Gastrocnemius medialis (tissue), 4 donors: ENCODE results near the gene FBXO46. TPM values are rescaled to one million over a fixed set of nuclear protein-coding genes. Genes with fewer than 3 reads are reported as not detected.

Experiments used
- ATAC-seq, 2 donors: fragments of 150-250 bp; one replicate each; pipeline ENCODE4 v1.9.1; 2016
- DNase-seq, 2 donors: peaks; one replicate each; pipeline ENCODE4 v3.0.0-alpha.2; 2019
- H3K27ac ChIP-seq, 4 donors: fragments of 200-600 bp; sonication (generic); 1 replicate in 1 of 4; 2 replicates in 3 of 4; pipeline ENCODE4 v1.5.1; 2016 to 2018; ENCODE audit warnings: mild to moderate bottlenecking in 2 of 4, moderate library complexity in 1 of 4
- H3K27me3 ChIP-seq, 3 donors: fragments of 200-600 bp; sonication (generic) in 2 of 3; 1 replicate in 1 of 3; 2 replicates in 2 of 3; pipeline versions ENCODE4 v1.5.1 to v1.6.0; 2016 to 2019; ENCODE audit warnings: mild to moderate bottlenecking in 1 of 3, moderate library complexity in 1 of 3
- H3K36me3 ChIP-seq, 2 donors: fragments of 200-600 bp; sonication (generic) in 1 of 2; one replicate each; pipeline ENCODE4 v1.5.1; 2017 to 2018
- H3K4me1 ChIP-seq, 2 donors: fragments of 200-600 bp; sonication (generic) in 1 of 2; one replicate each; pipeline ENCODE4 v1.5.1; 2016 to 2017; ENCODE audit warnings: mild to moderate bottlenecking in 2 of 2
- H3K4me3 ChIP-seq, 4 donors: fragments of 200-600 bp; sonication (generic) in 3 of 4; 1 replicate in 1 of 4; 2 replicates in 3 of 4; pipeline ENCODE4 v1.5.1; 2016 to 2019; ENCODE audit warnings: mild to moderate bottlenecking in 2 of 4
- H3K9me3 ChIP-seq, 3 donors: fragments of 200-600 bp; sonication (generic) in 2 of 3; 1 replicate in 1 of 3; 2 replicates in 2 of 3; pipeline ENCODE4 v1.5.1; 2016 to 2019
- POLR2A ChIP-seq, 2 donors: fragments of 450-650 bp; IDR thresholded peaks; one replicate each; pipeline ENCODE4 v1.6.1; 2017; ENCODE audit warnings: antibody characterized with exemption in 2 of 2, mild to moderate bottlenecking in 2 of 2, moderate library complexity in 2 of 2
- in situ Hi-C, 4 donors: fragments of 200-750 bp; cut with MboI; loops; one replicate each; pipeline versions ENCODE4 v1.15.0 to v1.8.0; 2017; ENCODE audit warnings: low sequenced_read_pairs in 4 of 4
- intact Hi-C: fragments of 100-400 bp; cut with DNase I; formaldehyde crosslinking; loops from one replicate; pipeline ENCODE4 v1.15.1; 2023; ENCODE audit warnings: low total_unique reads
- total RNA-seq, 4 donors: library from RNA; depleted of rRNA; stranded (reverse); fragments of >200 nt; gene quantifications; one replicate each; pipeline versions ENCODE4 v1.1.0 to v1.2.3, GENCODE V29; 2016
- TF ChIP-seq, protein P1 (sequence below), 5 experiments: fragments of 450-650 bp in 3 of 5; fragments of 200-600 bp in 2 of 5; sonication (generic) in 2 of 5; IDR thresholded peaks in 4 of 5; conservative IDR thresholded peaks in 1 of 5; 1 replicate in 4 of 5; 2 replicates in 1 of 5; pipeline ENCODE4 v1.5.1; 2016 to 2019; ENCODE audit warnings: antibody characterized with exemption in 5 of 5, mild to moderate bottlenecking in 3 of 5, moderate library complexity in 3 of 5

Gene FBXO46
- total RNA-seq, 4 donors from 2014 or later = 6.6 to 14.3 (median 8.7) TPM

DNA sequence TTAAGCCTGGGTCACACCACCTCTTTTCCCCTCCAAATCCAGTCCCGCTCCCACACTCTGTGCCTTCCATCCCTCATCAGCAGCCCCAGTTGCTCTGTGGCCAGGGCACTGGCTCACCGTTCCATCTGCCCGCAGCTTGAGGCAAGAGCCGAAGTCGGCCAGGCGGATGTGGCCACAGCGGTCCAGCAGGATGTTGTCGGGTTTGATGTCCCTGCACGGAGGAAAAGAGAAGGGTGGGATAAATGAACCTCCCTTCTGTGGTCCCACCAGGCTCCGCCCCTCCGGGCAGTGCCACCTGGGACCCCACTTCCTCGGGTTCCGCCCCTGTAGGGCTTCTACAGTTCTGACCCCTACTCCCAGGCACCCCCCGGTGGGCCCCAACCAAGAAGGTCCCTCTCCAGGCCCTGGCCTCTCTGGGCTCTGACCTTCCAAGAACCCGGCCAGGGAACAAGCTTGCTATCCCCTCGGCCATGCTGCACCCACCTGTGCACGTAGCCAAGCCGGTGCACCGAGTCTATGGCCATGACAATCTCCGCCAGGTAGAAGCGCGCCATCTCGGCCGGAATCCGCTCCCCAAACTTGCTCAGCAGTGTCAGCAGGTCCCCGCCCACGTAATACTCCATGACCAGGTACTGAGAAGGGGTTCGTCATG is 47.4 kb upstream of the FBXO46 start:
- ATAC-seq = no peak
- TF ChIP-seq, protein P1, sequence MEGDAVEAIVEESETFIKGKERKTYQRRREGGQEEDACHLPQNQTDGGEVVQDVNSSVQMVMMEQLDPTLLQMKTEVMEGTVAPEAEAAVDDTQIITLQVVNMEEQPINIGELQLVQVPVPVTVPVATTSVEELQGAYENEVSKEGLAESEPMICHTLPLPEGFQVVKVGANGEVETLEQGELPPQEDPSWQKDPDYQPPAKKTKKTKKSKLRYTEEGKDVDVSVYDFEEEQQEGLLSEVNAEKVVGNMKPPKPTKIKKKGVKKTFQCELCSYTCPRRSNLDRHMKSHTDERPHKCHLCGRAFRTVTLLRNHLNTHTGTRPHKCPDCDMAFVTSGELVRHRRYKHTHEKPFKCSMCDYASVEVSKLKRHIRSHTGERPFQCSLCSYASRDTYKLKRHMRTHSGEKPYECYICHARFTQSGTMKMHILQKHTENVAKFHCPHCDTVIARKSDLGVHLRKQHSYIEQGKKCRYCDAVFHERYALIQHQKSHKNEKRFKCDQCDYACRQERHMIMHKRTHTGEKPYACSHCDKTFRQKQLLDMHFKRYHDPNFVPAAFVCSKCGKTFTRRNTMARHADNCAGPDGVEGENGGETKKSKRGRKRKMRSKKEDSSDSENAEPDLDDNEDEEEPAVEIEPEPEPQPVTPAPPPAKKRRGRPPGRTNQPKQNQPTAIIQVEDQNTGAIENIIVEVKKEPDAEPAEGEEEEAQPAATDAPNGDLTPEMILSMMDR (IDR thresholded peaks at IDR 0.05 in 4 of 5, conservative IDR thresholded peaks at IDR 0.05 in 1 of 5) = no peak
- TF ChIP-seq POLR2A (IDR thresholded peaks at IDR 0.05) = no peak
- DNase-seq = no peak

DNA sequence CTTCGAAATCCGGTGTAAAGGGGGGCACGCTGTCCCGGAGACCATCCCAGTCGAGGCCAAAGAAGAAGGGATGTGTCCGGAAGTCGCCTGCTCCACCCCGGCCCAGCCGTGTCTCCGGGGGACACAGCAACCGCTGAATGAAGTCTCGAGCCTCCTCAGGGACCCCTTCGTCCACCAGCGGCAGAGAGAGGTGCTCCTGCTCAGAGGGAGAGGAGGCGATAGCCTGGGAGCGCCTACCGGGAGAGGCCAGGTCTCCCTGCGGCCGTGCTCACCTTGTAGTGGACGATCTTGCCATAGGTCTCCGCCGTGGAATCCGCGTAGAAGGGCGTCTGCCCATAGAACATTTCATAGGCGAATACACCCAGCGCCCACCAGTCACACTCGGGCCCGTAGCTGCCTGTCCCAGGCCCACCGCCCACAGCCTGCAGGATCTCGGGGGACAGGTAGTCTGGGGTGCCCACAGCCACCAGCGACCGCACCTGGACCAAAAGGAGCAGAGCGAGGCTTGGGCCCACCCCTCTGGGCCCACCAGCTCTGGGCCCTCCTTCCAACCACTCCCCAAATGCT is 46.8 kb upstream of the FBXO46 start:
- Histone ChIP-seq H3K36me3 (peaks cover 0 to 48% of the 10 kb centered on the region in 2 donors), H3K9me3 (no peaks in the 10 kb centered on the region), H3K27me3 (no peaks in the 10 kb centered on the region), H3K27ac (no peak overlapping the region), H3K4me1 (peaks cover 15 to 34% of the 10 kb centered on the region in 2 donors), H3K4me3 (no peak overlapping the region)
- intact Hi-C loops = no loop called here
- no peak for TF ChIP-seq POLR2A (IDR thresholded peaks at IDR 0.05)
- TF ChIP-seq, protein P1 (IDR thresholded peaks at IDR 0.05 in 4 of 5, conservative IDR thresholded peaks at IDR 0.05 in 1 of 5) = no peak
- DNase-seq (no peak), ATAC-seq (no peak)
- in situ Hi-C loops = no loop called here

More for the DNA sequence above, 47.4 kb upstream of the FBXO46 start:
- in situ Hi-C loops (no loop called here), intact Hi-C loops (no loop called here)
- Histone ChIP-seq H3K36me3 (peaks cover 0 to 44% of the 10 kb centered on the region in 2 donors), H3K27me3 (no peaks in the 10 kb centered on the region), H3K27ac (no peak overlapping the region), H3K4me1 (peaks cover 18 to 39% of the 10 kb centered on the region in 2 donors), H3K4me3 (no peak overlapping the region), H3K9me3 (no peaks in the 10 kb centered on the region)

DNA sequence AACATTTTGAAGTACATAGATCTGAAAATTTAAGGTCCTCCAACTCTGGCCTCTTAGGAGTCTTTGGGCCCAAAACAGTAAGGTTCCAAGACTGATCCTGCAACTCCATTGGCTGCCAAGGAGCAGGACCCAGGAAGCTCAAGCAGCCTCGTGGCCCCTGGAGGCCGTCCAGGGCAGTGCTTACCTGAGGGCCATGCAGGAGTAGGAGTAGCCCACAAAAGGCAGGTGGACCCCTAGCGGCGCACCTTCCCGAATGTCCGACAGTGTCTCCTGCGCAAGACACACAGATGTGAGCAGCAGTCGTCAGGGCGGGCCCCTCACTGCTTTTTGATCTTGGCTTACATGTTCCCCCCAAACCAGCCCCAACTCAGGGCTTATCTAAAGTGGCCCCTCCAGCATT is 44.1 kb upstream of the FBXO46 start:
- intact Hi-C loops = no loop called here
- Histone ChIP-seq H3K27ac (peak overlapping the region in 1 of 4 donors; percentile 29), H3K4me1 (peaks cover 3 to 14% of the 10 kb centered on the region in 2 donors), H3K4me3 (no peak overlapping the region), H3K27me3 (no peaks in the 10 kb centered on the region), H3K36me3 (peaks cover 0 to 48% of the 10 kb centered on the region in 2 donors), H3K9me3 (no peaks in the 10 kb centered on the region)
- DNase-seq = no peak
- TF ChIP-seq POLR2A (IDR thresholded peaks at IDR 0.05) = no peak
- TF ChIP-seq, protein P1 (IDR thresholded peaks at IDR 0.05 in 4 of 5, conservative IDR thresholded peaks at IDR 0.05 in 1 of 5) = no peak
- ATAC-seq = no peak
- in situ Hi-C loops = no loop called here

DNA sequence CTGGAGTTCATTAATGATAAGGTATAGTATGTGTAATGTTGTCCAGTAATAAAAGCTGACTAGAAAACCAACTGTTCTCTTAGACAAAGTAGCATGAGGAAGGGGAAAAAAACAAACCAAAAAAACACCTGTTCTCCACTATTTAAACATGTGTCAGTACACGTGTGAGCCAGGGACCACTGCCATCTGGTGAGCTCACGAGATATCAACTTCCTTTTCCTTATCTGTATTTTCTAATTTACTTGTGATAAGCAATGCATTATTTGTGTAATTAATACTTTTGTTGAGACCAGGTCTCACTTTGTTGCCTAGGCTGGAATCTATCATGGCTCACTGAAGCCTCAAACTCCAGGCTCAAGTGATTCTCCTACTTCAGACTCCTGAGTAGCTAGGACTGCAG is 42.7 kb upstream of the FBXO46 start:
- TF ChIP-seq POLR2A (IDR thresholded peaks at IDR 0.05) = no peak
- TF ChIP-seq, protein P1 (IDR thresholded peaks at IDR 0.05 in 4 of 5, conservative IDR thresholded peaks at IDR 0.05 in 1 of 5) = no peak
- DNase-seq (no peak), ATAC-seq (no peak)
- Histone ChIP-seq H3K4me3 (no peak overlapping the region), H3K4me1 (peaks cover 3 to 9% of the 10 kb centered on the region in 2 donors), H3K36me3 (peaks cover 0 to 39% of the 10 kb centered on the region in 2 donors), H3K9me3 (no peaks in the 10 kb centered on the region), H3K27me3 (no peaks in the 10 kb centered on the region), H3K27ac (peak overlapping the region; percentile 29 to 98 (median 70))
- intact Hi-C loops (no loop called here), in situ Hi-C loops (no loop called here)
